ENCODE results near the gene TMEM94.

DNA sequence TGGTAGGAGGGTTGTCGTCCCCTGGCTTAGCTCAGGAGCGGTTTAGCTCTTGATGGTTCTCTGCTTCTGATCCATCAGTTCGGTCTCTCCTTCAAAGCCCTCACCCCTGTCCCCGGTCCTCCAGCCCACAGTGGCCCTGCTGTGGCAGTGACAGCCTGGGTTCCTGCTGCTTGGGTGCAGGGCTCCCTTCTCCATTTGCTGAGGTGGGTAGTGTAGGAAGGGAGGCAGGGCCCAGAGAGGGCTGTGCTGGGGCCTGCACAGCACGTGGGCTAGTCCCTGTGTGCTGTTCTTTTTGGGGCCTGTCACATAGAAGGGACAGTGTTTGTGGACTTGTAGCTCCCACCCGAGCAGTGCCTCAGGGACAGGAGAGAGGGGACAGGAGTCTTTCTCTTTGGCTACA, 18.3 kb downstream of the TMEM94 start:
- TF ChIP-seq SPI1 (IDR thresholded peaks at IDR 0.05; ENCODE audit: low read depth, low read length) = no peak
- TF ChIP-seq POLR2AphosphoS5 (IDR thresholded peaks at IDR 0.05; ENCODE audit: low read depth, low read length) = no peak
- TF ChIP-seq POLR2A (IDR thresholded peaks at IDR 0.05; ENCODE audit: low read depth, low read length) = no peak
- no peak for TF ChIP-seq PAX5 (IDR thresholded peaks at IDR 0.05; ENCODE audit: insufficient read depth, low read length, severe bottlenecking)
- no peak for TF ChIP-seq TAF1 (IDR thresholded peaks at IDR 0.05; ENCODE audit: low read depth, low read length)
- TF ChIP-seq POU2F2 (IDR thresholded peaks at IDR 0.05; ENCODE audit: low read depth, low read length) = no peak

Measured in GM12891 (cell line).